Left forelimb (tissue), 1 donor: ENCODE results near the gene LSMEM2.
"Not testable (repeated sequence)": the region's sequence is repeated elsewhere in the genome, so short reads cannot be mapped to it uniquely, and the experiment has no call there.

ENCODE experiments used
- DNase-seq: peaks from one replicate; pipeline ENCODE4 v3.0.0-alpha.2; 2018; ENCODE audit warnings: low spot score

LSMEM2 gene

DNA sequence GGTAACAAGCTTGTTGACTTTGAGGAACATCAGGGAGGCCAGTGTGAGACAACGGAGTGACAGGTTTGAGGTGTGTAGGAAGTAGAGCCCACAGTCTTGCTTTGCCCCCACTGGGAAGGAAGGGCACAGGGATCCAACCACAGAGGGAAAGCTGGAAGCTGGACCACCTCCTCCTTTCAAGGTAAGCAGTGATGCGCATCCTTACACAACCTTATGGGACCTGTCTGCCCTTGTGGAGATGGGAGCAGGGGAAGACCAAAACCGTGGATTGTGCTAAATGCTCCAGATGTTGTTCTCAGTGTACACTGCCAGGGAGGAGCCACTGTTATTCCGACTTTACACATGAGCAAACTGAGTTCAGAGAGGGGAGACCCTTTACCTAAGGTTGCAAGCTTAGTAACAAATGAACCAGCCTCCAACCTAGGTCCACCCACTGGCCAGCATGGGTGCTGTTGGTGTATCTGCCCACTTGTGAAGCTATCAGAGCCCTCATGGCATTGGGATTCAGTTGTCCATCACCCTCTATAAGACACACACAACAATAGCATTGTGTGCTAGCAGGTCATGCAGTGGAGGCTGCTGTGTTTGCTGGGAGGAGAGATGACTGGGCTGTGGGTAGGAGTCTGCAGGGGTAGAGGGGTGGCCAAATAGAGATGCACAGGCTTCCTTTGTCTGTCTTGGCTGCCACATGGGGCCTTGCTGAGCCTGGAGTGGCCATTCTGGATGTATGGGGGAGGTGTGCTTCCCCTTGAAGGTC is 586 bp upstream of the LSMEM2 start:
- no peak for DNase-seq

DNA sequence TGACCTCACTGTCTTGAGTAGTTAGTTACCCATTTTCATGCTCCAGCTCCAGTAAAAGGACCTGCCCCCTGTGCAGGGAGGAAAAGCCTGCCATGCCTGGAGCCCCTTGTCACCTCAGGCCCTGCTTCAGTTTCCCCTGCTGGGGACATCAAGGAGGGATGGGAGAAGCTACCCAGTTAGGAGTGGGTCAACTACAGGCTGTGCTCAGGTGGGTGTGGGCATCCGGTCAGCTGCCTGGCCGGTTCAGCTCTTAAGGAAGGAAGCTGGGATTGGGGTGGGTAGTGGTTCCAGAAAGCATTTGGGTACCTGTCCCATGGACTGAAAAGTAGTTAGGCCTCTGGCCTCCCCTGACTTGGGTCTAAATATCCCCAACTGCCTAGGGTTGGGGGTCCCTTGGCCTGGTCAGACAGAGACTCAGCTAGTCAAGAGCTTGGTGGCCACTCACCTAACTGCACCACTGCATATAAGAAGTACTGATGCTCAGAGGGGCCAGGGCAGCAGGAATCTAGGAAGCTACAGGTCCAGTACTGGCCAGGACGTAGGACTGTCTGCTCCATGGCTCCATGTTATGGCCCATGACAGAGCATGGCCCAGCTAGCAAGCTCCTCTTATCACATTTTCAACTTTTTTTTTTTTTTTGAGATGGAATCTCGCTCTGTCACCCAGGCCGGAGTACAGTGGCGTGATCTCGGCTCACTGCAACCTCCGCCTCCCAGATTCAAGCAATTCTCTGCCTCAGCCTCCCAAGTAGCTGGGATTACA is 549 bp downstream of the LSMEM2 start:
- DNase-seq: no peak

DNA sequence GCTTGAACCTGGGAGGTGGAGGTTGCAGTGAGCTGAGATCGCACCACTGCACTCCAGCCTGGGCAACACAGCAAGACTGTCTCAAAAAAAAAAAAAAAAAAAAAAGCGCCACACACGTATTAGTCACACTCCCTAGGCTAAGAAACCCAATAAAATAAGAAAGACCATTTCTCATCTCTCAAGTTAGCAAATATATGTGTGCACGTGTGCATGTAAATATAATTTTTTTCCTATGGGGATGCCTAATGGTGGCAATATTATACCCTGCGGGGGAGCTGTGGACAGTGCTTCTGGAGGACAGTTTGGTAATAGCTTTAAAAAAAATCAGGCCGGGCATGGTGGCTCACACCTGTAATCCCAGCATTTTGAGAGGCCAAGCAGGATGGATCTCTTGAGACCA is 5.2 kb downstream of the LSMEM2 start:
- not testable (repeated sequence) for DNase-seq

DNA sequence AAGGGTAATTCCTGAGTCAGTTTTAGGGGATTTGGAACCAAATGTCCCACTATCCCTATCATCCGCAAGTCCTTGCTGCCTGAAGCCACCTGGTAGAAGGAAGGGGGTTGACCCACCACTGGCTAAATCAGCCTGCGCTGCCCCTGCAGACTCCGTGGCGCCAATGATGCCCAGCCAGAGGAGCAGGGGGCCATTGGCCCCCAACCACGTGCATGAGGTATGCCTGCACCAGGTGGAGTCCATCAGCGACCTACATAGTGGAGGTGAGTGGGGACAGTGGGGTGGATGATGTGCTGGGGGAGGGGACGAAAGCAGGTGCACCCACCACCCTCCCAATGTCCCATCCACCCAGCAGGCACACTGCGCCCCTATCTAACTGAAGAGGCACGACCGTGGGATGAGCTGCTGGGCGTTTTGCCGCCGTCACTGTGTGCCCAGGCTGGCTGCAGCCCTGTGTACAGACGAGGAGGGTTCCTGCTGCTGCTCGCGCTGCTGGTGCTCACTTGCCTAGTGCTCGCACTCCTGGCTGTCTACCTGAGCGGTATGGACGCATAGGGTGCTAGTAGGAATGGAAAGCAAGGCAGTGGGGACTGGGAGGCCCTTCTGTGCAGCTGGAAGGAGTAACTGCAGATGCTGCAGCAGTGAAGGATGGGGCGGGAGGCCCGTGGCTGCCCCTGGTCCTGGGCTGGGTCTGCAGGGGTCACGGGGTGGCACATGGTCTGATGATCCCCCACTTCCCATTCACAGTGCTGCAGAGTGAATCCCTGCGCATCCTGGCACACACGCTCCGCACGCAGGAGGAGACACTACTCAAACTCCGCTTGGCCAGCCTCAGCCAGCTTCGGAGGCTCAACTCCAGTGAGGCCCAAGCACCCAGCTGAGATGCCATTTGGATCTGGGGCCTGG is 7.7 kb downstream of the LSMEM2 start:
- no peak for DNase-seq

DNA sequence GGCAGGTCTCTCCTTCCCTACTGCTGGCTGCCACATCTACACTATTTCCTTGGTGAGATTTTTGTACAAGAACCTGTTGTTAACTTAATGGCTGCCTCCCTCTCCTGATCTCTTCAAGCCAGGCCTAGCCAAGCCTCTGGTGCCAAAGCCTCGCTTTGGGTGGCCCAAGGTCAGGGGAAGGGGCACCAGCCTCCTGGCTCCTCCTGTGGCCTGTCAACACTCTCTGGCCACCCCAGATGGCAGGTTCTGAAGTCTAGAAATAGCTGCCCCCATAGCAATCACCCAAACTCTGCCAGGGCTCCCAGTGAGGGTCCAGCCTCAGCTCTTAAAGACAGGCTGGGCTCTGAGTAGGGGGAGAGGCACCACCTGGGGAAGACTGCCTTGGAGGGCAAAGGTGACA is 8.4 kb downstream of the LSMEM2 start:
- DNase-seq: no peak

DNA sequence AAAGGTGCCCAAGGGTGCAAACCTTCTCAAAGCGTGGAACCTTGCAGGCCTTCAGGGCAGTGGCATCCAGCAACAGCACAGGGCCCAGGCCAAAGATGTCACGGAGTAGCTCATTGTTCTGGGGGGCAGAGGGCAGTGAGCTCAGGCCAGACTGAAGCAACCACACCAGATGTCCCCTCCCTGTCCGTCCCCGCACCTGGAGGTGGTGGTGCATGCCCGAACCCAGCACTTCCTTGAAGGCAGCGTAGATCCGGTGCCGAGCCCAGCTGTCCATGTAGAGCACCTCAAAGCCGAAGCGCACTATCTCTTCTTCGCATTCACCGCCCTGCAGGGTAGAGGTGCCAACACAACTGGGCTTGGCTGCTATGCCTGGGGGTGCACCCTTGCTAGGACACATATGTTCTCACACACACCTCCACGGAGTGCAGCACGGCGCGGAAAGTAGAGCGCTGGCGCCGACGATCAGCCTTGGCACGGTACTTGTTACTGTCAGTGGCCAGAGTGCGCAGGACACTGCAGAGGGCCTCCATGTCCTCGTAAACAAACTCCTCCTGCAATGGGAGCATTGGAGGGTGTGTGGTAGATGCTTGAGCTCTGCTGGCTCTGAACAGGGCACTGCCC is 9.6 kb downstream of the LSMEM2 start:
- DNase-seq: no peak

DNA sequence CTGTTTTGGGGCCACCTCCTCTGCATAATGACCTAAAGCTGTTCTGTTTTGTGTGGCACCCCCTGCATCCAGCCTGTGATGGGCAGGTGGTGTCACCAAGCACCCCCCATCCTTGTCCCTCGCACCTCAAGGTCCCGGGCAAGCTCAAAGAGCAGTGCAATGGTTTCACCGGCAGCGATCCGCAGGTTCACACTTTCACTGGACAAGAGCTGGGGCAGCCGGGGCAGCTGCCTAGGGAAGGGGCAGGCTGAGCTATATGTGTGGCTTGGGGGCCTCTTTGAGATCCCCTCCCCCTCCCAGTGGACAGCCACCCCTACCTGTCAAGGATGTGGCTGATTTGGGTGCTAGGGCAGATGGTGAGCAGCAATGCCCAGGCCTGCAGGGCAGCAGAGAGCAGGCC is 10.2 kb downstream of the LSMEM2 start:
- DNase-seq: no peak

DNA sequence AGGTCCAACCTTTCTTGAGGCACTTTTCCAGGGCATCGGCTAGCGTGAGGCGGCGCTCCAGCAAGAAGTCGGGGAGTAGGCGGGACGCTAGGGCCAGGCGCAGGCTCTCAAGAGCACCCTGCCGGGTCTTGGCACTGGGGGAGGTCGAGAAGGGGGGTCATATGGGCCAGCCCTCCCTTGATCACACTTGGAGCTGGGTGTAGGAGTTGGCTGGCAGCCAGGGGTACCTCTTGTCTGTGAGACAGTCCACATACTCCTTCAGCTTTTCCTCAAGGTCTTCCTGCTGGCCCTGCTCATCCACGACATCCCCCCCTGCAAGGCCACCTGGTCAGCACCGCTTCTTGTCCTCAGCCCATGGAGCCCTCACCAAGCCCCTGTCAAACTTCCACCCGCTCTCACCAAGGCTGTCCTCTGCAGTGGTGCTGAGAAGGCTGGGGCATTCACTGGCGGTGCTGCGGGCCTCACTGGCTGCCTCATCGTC is 11.3 kb downstream of the LSMEM2 start:
- peak; percentile 61 for DNase-seq

DNA sequence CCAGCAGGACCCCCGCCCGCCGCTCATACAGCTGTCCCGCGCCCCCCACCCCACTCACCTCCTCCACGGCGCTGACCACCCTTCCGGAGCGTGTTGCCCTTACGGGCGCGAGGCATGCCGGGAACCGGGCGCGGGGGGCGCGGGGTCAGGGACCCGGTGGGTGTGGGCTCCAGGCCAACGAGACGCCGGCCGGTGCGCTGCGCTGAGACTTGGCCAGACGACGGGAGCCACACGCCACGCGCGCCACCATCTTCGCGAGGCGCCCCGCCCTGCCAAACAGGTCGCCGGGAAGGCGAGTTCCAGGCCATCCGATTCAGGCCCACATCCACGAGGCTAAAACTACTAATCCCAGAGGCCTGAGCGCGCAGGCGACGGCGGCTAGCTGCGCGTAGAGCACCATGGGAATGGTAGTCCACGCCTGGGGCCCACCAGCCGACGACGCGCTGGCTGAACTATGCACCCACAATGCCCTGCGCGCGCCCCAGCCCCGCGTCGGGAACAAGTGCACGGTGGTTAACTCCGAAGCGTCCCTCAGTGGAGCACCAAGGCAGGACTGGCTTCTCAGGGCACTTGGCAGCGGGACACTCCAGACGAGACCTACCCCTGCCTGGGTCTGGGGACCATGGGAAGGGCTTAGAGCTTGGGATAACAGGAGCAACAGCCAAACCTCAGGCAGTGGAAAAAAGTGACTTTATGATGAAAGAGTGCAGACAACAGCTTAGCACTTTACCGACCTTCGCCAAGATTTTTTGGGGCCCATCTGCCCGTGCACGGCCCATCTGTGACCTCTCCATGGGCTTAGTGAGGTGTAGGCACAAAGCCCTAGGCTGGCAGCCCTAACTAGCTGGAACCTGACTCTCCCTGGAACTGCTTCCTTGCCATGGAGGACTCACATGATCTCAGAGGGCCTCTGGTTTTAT is 13.5 kb downstream of the LSMEM2 start, which contains the start of gene IFRD2:
IFRD2 (minus strand) TSS at position 271 of the 920 bp plus-strand sequence; CDS start at position 116, 155 bp downstream.
- peak; percentile 96 for DNase-seq

DNA sequence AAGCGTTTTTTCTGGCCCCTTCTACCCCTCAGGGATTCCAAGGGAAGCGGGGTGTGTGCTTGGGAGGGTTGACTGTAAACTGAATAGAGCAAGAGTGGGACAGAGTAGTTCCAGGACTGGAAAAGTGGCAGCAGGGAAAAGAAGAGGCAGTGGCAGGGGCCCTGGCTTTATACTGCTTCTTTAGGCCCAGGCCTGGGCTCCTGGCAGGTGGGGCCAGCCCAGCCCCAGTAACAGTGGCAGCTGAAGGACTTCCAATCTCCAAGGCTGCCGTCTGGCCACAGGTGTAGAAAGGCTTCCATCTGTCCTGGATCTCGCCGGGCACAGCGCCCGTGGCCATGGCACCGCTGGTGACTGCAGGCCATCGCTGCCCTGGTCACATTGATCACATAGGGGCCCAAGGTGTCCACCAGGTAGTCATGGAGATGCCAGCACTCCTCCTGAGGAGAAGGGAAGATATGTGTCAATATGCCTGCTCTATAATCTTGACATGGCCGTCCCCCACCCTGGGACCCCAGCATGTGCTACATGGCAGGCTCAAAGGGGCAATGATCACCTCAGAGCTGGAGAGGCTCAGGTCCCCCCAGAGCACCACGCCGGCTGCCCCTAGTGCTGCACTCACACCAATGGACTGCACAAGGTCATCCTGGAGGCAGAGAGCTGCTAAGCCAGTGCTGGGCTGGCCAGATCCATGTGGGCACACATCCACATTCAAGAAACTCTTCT is 14.4 kb downstream of the LSMEM2 start:
- no peak for DNase-seq

DNA sequence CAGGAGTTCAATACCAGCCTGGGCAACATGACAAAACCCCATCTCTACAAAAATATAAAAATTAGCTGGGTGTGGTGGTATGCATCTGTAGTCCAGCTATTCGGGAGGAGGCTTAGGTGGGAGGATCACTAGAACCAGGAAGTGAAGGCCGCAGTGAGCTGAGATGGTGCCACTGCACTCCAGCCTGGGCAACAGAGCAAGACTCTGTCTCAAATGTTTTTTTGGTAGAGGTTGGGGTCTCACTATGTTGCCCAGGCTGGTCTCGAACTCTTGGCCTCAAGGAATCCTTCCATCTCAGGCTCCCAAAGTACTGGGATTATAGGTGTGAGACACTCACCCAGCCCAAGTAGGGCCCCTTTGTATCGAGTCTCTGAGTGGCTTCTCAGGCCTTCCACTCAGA is 15.2 kb downstream of the LSMEM2 start:
- no peak for DNase-seq

DNA sequence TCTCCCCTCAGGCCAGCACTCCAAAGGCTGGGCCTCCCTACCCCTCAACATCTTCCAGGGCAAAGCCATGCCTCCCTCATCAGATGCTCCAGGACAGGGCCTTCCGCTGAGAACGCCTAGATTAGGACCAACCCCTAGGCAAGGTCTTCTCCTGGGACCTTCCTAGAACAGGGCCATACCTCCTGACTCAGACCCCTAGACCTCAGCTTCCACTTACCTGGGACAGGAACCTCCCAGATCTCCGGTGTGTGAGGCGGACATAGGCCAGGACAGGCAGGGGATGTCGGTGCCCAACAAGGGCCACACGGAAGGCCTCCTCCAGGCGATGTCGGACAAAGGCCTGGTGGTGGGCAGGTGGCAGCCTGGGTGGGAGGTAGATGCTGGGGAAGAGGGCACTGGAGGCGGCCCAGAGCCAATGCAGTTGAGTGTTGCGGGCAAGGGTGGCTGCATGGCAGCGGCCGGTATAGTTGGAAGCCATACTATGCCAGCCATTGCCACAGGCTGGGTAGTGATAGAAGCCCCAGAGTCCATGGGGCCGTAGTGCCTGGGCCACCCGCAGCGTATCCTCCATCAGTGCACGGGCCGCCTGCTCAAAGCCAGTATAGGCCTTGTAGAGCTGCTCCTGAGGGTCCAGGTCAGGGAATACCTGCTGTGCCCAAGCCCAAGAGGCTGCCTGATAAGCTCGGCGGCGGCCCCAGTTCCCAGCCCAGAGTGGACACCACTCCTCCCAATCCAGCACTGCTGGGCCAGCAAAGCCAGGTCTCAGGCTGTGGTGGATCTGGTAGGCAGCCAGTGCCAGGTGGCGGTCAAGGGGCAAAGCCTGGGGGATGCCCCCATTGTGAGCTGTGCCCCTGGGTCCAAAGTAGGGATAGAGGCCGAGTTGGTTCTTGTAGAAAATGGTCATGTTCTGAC is 15.9 kb downstream of the LSMEM2 start:
- DNase-seq: no peak

DNA sequence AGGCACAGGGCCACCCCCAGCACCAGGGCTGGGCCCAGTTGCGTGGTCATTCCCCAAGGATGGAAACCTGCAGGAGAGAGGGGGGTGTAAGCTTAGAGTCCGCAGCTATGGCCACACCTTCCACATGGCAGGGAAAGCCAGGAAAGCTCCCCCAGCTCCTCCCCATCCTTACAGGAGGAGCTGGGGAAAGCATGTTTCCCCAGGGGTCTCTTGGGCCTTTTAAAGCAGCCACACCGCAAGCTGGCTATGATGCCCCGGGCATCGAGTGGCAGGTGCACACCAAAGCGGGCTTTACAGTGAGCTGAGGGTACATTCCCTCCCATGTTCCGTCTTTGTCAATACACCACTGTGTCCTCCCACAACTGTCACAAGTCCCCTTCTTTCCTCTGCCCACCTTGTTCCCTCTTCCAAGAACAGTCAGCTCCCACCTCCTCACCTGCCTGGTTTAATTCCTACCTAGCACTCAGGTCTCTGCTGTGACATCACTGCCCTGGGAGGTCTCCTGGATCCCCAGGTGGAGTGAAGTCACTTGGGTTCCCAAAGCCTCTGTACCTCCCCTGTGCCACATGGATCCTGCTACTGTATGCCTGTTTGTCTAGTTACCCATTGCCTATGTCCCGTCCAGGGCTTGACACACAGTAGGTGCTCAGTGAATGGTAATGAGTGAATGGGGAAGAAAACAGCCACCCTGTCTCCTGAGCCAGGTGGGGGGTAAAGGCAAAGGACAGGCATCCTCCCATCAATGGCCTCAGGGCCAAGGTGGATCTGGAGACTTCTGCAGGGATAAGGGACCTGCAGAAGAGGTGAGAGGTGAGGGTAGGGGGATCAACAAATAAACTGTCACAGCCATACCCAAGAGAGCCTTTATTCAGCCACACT is 16.9 kb downstream of the LSMEM2 start:
- peak; percentile 61 for DNase-seq

DNA sequence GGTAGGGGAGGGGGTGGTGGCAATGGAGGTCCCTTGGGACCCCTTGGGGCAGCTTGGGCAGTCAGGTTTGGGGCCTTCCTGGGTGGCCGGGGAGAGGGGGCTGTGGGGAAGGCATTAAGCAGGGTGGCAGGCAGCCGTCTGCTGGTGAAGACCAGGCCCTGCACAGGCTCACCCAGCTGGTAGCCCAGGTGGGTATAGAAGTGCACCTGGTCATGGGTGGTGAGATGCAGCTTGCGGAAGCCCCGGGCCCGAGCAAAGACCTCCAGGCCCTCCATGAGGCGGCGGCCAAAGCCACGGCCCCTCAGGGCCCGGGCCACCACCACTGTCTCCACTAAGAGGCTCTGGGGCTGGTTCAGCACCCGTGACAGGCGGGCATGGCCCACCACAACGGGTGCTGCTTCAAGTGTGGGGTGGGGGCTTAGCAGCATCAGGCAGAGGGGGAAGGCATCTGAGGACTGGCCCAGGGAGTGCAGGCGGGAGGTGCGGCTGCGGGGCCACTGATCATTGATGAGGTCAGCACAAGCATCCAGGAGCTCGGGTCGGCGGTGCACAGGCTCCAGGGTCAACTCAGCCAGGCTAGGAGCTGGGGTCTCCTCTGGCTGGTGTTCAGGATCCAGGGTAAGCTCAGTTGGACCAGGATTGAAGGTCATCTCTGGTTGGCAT is 18.0 kb downstream of the LSMEM2 start:
- peak; percentile 64 for DNase-seq

DNA sequence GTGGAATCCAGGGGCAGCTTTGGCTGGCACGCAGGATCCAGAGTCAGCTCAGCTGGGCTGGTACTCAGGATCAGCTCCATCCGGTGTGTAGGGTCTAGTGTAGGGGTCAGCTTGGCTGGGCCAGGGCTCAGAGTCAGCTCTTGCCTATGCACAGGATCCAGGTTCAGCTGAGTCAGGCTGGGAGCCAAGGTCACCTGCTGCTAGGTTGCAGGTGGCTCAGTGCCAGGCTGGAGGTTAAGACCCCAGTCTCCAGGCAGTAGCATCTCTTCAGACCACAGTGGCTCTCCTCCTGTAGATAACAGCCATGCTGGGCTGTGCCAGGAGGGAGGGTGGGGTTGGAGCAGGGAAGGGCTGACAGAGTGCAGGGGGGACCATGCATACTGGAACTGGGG is 18.5 kb downstream of the LSMEM2 start:
- no peak for DNase-seq

DNA sequence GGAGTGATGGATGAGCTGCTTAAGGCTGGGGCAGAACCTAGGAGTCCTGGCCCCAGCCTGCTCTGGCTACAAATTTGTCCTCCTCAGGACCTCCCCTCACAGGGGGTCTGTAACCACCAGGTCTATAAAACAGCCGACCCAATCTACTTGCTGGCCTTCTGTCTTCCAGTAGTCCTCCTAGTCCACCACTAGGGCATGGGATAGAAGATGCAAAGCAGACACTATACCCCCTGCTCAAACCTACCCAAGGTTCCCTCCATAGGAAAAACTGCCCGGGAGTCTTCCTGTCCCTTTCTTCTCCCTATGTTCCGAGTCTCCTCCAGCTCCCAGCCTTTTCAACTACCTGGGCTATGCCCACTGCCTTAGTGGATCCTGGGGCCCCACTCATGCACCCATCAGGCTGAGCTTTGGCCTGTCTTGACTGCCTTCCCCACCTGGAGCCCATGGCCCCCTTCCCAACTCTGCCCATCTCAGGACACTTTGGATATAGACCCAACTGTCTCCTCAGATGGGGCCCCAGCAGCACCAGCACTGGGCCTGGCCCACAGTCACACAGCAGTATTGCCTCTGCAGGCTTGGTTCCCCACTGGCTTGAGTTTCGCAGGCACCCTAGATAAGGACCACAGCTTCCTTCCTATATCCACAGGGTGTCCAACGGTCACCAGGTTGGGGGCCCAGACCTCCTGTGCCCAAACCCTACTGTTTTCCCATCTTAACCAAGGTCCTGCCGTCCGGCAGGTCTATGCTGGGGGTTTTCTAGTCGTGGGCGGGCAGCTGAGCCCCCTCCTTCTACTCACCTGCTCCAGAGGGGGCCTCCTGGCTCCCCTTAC is 19.2 kb downstream of the LSMEM2 start:
- peak; percentile 70 for DNase-seq
